Vagina (tissue), 2 donors: ENCODE results near the gene TMEM61. TPM values are rescaled to one million over a fixed set of nuclear protein-coding genes. Genes with fewer than 3 reads are reported as not detected.

Experiments
- DNase-seq, 2 donors: peaks; one replicate each; pipeline ENCODE4 v3.0.0-alpha.2; 2017; ENCODE audit errors: extremely low spot score in 2 of 2
- H3K27ac ChIP-seq: fragments of 200-600 bp; sonication (generic); one replicate; pipeline ENCODE4 v1.5.1; 2019
- H3K27me3 ChIP-seq: fragments of 200-600 bp; sonication (generic); one replicate; pipeline ENCODE4 v1.5.1; 2019
- H3K36me3 ChIP-seq, 2 donors: fragments of 200-600 bp; sonication (generic); one replicate each; pipeline ENCODE4 v1.5.1; 2017 to 2019
- H3K4me1 ChIP-seq: fragments of 200-600 bp; sonication (generic); one replicate; pipeline ENCODE4 v1.5.1; 2019
- H3K4me3 ChIP-seq, 2 donors: fragments of 200-600 bp; sonication (generic); 1 replicate in 1 of 2; 2 replicates in 1 of 2; pipeline ENCODE4 v1.5.1; 2016 to 2019
- H3K9me3 ChIP-seq: fragments of 200-600 bp; sonication (generic); one replicate; pipeline ENCODE4 v1.5.1; 2019
- CTCF ChIP-seq, 3 experiments: fragments of 450-650 bp in 2 of 3; fragments of 200-600 bp in 1 of 3; sonication (generic) in 1 of 3; IDR thresholded peaks; one replicate each; pipeline ENCODE4 v1.5.1; 2017 to 2019; ENCODE audit warnings: antibody characterized with exemption in 3 of 3, mild to moderate bottlenecking in 2 of 3, moderate library complexity in 2 of 3
- POLR2A ChIP-seq, 2 donors: fragments of 450-650 bp; IDR thresholded peaks; one replicate each; pipeline ENCODE4 v1.6.1; 2017; ENCODE audit warnings: antibody characterized with exemption in 2 of 2, mild to moderate bottlenecking in 2 of 2, moderate library complexity in 2 of 2
- POLR2AphosphoS5 ChIP-seq, 2 donors: sonication (generic); formaldehyde crosslinking; IDR thresholded peaks; one replicate each; pipeline ENCODE4 v1.9.0; 2017; ENCODE audit warnings: antibody characterized with exemption in 2 of 2, mild to moderate bottlenecking in 2 of 2, low read depth in 1 of 2; ENCODE audit not compliant: insufficient read depth in 1 of 2
- intact Hi-C: fragments of 100-400 bp; cut with DNase I; formaldehyde crosslinking; loops from one replicate; pipeline ENCODE4 v1.15.1; 2023
- total RNA-seq: library from RNA; depleted of rRNA; stranded (reverse); fragments of >200 nt; gene quantifications from one replicate; pipeline ENCODE4 v1.2.3, GENCODE V29; 2016

Gene TMEM61
- total RNA-seq, 1 donor from 2014 or later = 3.4 TPM

GRCh38 chr1:55041613-55042012 is 61.2 kb downstream of the TMEM61 start:
- Histone ChIP-seq H3K4me1 (peaks cover 20% of the 10 kb centered on the region), H3K27me3 (no peaks in the 10 kb centered on the region), H3K4me3 (no peak overlapping the region), H3K9me3 (no peaks in the 10 kb centered on the region), H3K36me3 (no peaks in the 10 kb centered on the region), H3K27ac (no peak overlapping the region)
- DNase-seq = no peak
- intact Hi-C loops = no loop called here
- TF ChIP-seq POLR2A (IDR thresholded peaks at IDR 0.05) (no peak), CTCF (IDR thresholded peaks at IDR 0.05) (no peak), POLR2AphosphoS5 (IDR thresholded peaks at IDR 0.05; ENCODE audit: insufficient read depth in 1 of 2, low read depth in 1 of 2) (no peak)

Other genes starting within 250 kb of the TMEM61 start
- 5.2 TPM for gene PARS2, start 216.1 kb upstream of the TMEM61 start, total RNA-seq
- gene TTC22, start 179.3 kb upstream of the TMEM61 start, total RNA-seq = 43.5 TPM
- gene DHCR24, start 93.4 kb upstream of the TMEM61 start, total RNA-seq = 141 TPM
- not detected for gene BSND, start 18.3 kb downstream of the TMEM61 start, total RNA-seq
- 0.25 TPM for gene PCSK9, start 58.9 kb downstream of the TMEM61 start, total RNA-seq
- 35.8 TPM for gene USP24, start 234.7 kb downstream of the TMEM61 start, total RNA-seq